Psoas muscle (tissue), 8 donors: ENCODE results near the gene PKD1L1. TPM values are rescaled to one million over a fixed set of nuclear protein-coding genes. Genes with fewer than 3 reads are reported as not detected.

ENCODE experiments used
- ATAC-seq, 4 donors: fragments of 200-7000 bp; cut with Tn5 transposase; one replicate each; pipeline ENCODE4 v1.9.1; 2020; ENCODE audit warnings: moderate library complexity in 3 of 4, mild to moderate bottlenecking in 2 of 4
- DNase-seq, 2 donors: peaks; one replicate each; pipeline ENCODE4 v3.0.0-alpha.2; 2020
- H3K27ac ChIP-seq: fragments of 200-600 bp; one replicate; pipeline ENCODE4 v1.8.0; 2022
- H3K27me3 ChIP-seq, 3 donors: fragments of 200-600 bp in 1 of 3; one replicate each; pipeline versions ENCODE4 v1.6.1 to v1.8.0; 2013 to 2022; ENCODE audit warnings: low read length in 2 of 3, mild to moderate bottlenecking in 2 of 3, moderate library complexity in 1 of 3; ENCODE audit not compliant: insufficient read depth in 3 of 3
- H3K36me3 ChIP-seq, 2 donors: fragments of 200-600 bp in 1 of 2; one replicate each; pipeline versions ENCODE4 v1.6.1 to v1.8.0; 2013 to 2022; ENCODE audit warnings: low read depth in 1 of 2, mild to moderate bottlenecking in 1 of 2, moderate library complexity in 1 of 2; ENCODE audit not compliant: insufficient read depth in 1 of 2
- H3K4me1 ChIP-seq: fragments of 200-600 bp; one replicate; pipeline ENCODE4 v1.8.0; 2022
- H3K4me3 ChIP-seq: fragments of 200-600 bp; one replicate; pipeline ENCODE4 v1.8.0; 2022; ENCODE audit warnings: mild to moderate bottlenecking
- H3K9me3 ChIP-seq: fragments of 200-600 bp; one replicate; pipeline ENCODE4 v1.8.0; 2022
- CTCF ChIP-seq: fragments of 200-600 bp; IDR thresholded peaks from one replicate; pipeline ENCODE4 v1.8.0; 2022; ENCODE audit warnings: antibody characterized with exemption
- WGBS, 3 donors: extraction: QIAGEN DNeasy Blood & Tissue Kit; methylation state at CpG; one replicate each; pipeline versions ENCODE4 v1.1.6 to v1.1.7; 2013; 5-methylcytosine and 5-hydroxymethylcytosine counted together
- intact Hi-C, 2 donors: fragments of 100-400 bp; cut with DNase I; formaldehyde crosslinking; loops; one replicate each; pipeline versions ENCODE4 v1.11.0 to v1.14.2; 2022
- polyA plus RNA-seq, 3 donors: library from polyadenylated mRNA; stranded (reverse); fragments of 200-250 nt; gene quantifications; one replicate each; pipeline ENCODE4 v1.2.3, GENCODE V29; 2013
- total RNA-seq, 4 donors: library from RNA; stranded (reverse); fragmentation: NEBNext Ultra II Directional in 2 of 4; extraction: Animal tissue kit (Norgen Biotek cat#: 25700) in 2 of 4; gene quantifications; one replicate each; pipeline versions ENCODE4 v1.2.1 to v1.2.4, GENCODE V29; 2021 to 2023
- donor health status: healthy with polysubstance abuse.
- donor health status: DM: no; HTN: no; CAD: no; lungs with moderate emphysema.
- donor health status: Bipolar disorder and iron deficiency.
- donor health status: healthy.
- donor health status: DM: yes; HTN: yes; CAD: no.
- donor health status: DM: no; HTN: no; CAD: no.
- donor health status: DM: no; HTN: no; CAD: no.
- donor health status: DM: yes; HTN: yes; CAD: no.

The PKD1L1 gene
- total and polyA plus RNA-seq, 7 donors, result 0.56 to 1.4 (median 0.79) TPM

DNA sequence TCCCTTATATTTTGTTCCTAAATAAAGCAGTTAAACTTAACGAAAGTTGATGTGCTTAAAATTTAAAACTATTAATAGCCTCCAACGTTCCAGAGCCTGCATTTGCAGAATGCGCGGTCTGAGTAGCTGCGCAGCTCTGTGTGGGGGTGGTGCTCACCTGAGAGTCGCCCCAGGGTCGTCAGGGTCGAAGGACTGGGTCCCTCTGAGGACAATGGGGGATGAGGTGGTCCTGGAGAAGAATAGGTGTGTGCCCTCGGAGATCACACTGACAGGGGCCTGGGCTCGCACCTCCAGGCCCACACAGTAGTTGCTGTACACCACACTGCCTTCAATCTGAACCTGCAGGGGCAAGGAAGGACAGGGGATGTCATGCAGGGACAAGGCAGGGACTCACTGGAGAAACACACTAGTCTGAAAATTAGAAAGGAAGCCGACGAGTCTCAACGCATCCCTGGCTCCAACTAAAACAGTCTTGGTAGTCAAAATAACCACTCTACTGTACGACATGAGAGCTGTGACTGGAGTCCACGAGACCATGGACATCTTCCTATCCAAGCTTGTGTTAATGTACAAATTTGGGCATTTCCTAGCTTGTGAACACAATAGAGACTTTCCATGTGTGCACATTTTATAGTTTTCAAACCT, 54.4 kb downstream of the PKD1L1 start:
- TF ChIP-seq CTCF, result no peak
- 87 to 91% (median 89%) methylated on average over 15 of the region's 15 CpGs for WGBS, 3 donors
- intact Hi-C loops, result no loop called here
- H3K4me1 ChIP-seq, result no peaks in the 10 kb centered on the region
- no peak overlapping the region for H3K4me3 ChIP-seq
- no peaks in the 10 kb centered on the region for H3K36me3 ChIP-seq
- H3K27ac ChIP-seq, result no peak overlapping the region
- ATAC-seq (no peak), DNase-seq (no peak)
- H3K9me3 ChIP-seq, result no peaks in the 10 kb centered on the region
- no peaks in the 10 kb centered on the region for H3K27me3 ChIP-seq

GRCh38 chr7:47893238-47893637, 55.0 kb downstream of the PKD1L1 start:
- H3K27me3 ChIP-seq, result no peaks in the 10 kb centered on the region
- no peak overlapping the region for H3K27ac ChIP-seq
- intact Hi-C loops, result no loop called here
- TF ChIP-seq CTCF, result no peak
- WGBS, 3 donors, result 68 to 76% (median 71%) methylated on average over 10 of the region's 10 CpGs
- no peaks in the 10 kb centered on the region for H3K4me1 ChIP-seq
- H3K9me3 ChIP-seq, result no peaks in the 10 kb centered on the region
- H3K4me3 ChIP-seq, result no peak overlapping the region
- ATAC-seq, result no peak
- no peak for DNase-seq
- no peaks in the 10 kb centered on the region for H3K36me3 ChIP-seq

- no peak for TF ChIP-seq CTCF
- no peak for ATAC-seq
- WGBS, 3 donors, result 93 to 95% (median 93%) methylated on average over 9 of the region's 9 CpGs
- H3K4me3 ChIP-seq, result no peak overlapping the region
- peaks cover 5% of the 10 kb centered on the region for H3K4me1 ChIP-seq
- H3K27ac ChIP-seq, result no peak overlapping the region
- no peak for DNase-seq
- no peaks in the 10 kb centered on the region for H3K9me3 ChIP-seq
- H3K27me3 ChIP-seq, result no peaks in the 10 kb centered on the region
- intact Hi-C loops, result no loop called here
- no peaks in the 10 kb centered on the region for H3K36me3 ChIP-seq
Observed at GRCh38 chr7:47890606-47891005, 57.7 kb downstream of the PKD1L1 start.

DNA sequence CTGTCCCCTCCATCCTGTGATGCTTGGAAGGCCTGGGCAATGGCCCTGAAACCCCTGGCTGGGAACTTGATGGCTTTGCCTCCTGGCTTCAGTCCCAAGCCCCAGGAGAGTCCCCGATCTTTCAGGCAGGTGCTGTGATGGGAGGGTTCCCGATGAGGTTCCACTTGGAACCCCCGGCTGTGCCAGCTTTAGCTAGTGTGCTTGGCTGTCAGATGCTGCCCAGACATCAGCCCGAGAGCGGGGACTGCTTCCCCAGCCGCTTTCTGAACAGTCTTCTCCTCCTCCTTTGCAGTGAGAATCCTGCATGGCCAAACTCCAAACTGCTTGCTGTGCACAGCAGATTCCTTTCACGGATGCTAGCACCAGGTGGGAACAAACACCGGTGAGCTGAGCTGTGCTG, 58.1 kb downstream of the PKD1L1 start:
- Histone ChIP-seq H3K9me3 (no peaks in the 10 kb centered on the region), H3K27me3 (no peaks in the 10 kb centered on the region), H3K36me3 (no peaks in the 10 kb centered on the region), H3K4me1 (peaks cover 10% of the 10 kb centered on the region), H3K4me3 (no peak overlapping the region), H3K27ac (no peak overlapping the region)
- intact Hi-C loops, result no loop called here
- no peak for ATAC-seq
- TF ChIP-seq CTCF, result no peak
- DNase-seq, result no peak
- 59 to 69% (median 67%) methylated on average over 8 of the region's 8 CpGs for WGBS, 3 donors

DNA sequence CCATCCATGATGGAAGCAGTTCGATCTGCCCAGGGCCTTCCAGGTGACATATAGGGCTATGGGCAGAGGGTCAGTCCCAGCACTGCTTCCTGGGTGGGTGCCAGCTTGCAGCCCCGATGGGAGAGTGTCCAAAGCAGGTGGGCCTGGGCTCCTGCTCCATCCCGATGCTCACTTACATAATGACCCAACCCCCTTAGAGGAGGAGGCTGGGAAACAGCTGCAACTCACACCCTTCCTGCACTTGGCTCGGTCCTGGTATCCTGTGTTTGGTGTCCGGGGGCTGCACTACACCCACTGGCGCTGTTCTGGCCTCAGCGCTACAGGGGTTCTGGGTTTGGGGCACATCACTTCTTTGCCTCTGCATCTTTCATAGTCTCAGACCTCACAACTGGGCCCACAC, 58.5 kb downstream of the PKD1L1 start:
- H3K9me3 ChIP-seq, result no peaks in the 10 kb centered on the region
- WGBS, 3 donors, result 47 to 51% (median 47%) methylated on average over 7 of the region's 7 CpGs
- intact Hi-C loops, result no loop called here
- H3K27ac ChIP-seq, result no peak overlapping the region
- H3K4me3 ChIP-seq, result no peak overlapping the region
- no peak for DNase-seq
- ATAC-seq, result no peak
- no peak for TF ChIP-seq CTCF
- H3K4me1 ChIP-seq, result peaks cover 14% of the 10 kb centered on the region
- no peaks in the 10 kb centered on the region for H3K36me3 ChIP-seq
- H3K27me3 ChIP-seq, result no peaks in the 10 kb centered on the region
